HEK293T (cell line): Measurements from ENCODE around the gene NME4.

ENCODE experiments used
- FOXA1 ChIP-seq: fragments of 450-650 bp; IDR thresholded peaks from 2 replicates; pipeline ENCODE4 v1.6.1; 2016; ENCODE audit warnings: mild to moderate bottlenecking
- FOXK2 ChIP-seq: fragments of 450-650 bp; IDR thresholded peaks from 2 replicates; pipeline ENCODE4 v1.6.1; 2016; ENCODE audit warnings: mild to moderate bottlenecking
- FOXM1 ChIP-seq: fragments of 450-650 bp; IDR thresholded peaks from 2 replicates; pipeline ENCODE4 v1.6.1; 2017; ENCODE audit warnings: mild to moderate bottlenecking, borderline replicate concordance
- LEF1 ChIP-seq: fragments of 450-650 bp; IDR thresholded peaks from 2 replicates; pipeline ENCODE4 v1.6.1; 2017; ENCODE audit warnings: mild to moderate bottlenecking, borderline replicate concordance
- NFRKB ChIP-seq: fragments of 450-650 bp; IDR thresholded peaks from 2 replicates; pipeline ENCODE4 v1.6.1; 2016; ENCODE audit warnings: mild to moderate bottlenecking, moderate library complexity
- ZNF384 ChIP-seq: fragments of 450-650 bp; IDR thresholded peaks from 2 replicates; pipeline ENCODE4 v1.6.1; 2016

DNA sequence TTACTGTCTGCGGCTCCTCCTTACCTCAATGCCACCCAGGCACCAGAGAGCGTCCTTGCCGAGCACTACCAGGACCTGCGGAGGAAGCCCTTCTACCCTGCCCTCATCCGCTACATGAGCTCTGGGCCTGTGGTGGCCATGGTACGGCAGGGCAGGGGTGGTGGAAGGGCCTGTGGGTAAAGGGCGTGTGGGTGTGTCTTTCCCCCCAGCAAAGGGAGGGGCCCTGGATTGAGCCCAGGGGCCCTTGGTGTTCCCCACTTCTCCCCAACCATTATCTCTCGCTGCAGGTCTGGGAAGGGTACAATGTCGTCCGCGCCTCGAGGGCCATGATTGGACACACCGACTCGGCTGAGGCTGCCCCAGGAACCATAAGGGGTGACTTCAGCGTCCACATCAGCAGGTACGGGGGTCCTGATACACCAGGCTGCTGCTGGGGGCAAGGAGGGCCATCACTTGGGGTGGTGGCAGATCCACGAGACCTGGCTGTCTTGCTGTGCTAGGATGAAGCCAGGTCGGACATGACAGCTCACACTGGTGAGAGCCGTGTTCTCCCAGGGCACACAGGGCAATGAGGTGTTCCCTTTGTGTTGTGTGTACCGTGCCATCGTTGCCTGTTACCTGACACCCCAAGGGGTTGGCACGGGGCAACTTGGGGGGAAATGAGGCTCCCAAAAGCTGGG, 2.5 kb downstream of the NME4 start:
- TF ChIP-seq FOXM1 (no peak), FOXK2 (no peak), LEF1 (no peak), NFRKB (no peak), FOXA1 (no peak), ZNF384 (no peak)
